ENCODE data around the gene RTBDN. TPM values are rescaled to one million over a fixed set of nuclear protein-coding genes. Genes with fewer than 3 reads are reported as not detected.

Gene RTBDN
- polyA plus RNA-seq, 3 donors, result 0.10 to 0.46 TPM; not detected in 1

Other genes with a start within 250 kb of the RTBDN start
- under 1 TPM; 0.45 to 0.55 (median 0.51) TPM for gene ZNF490, start 223.8 kb downstream of the RTBDN start, polyA plus RNA-seq
- 1 to 10 TPM; 4.0 to 7.6 (median 4.4) TPM for gene ZNF791, start 223.7 kb downstream of the RTBDN start, polyA plus RNA-seq
- 10 to 100 TPM; 26.7 to 68.3 (median 44.5) TPM for gene MAN2B1, start 167.8 kb downstream of the RTBDN start, polyA plus RNA-seq
- 10 to 100 TPM; 11.0 to 16.3 (median 11.8) TPM for gene WDR83, start 167.8 kb downstream of the RTBDN start, polyA plus RNA-seq
- 10 to 100 TPM; 55.8 to 69.6 (median 68.3) TPM for gene DHPS, start 152.7 kb downstream of the RTBDN start, polyA plus RNA-seq
- not detected for gene GNG14, start 146.6 kb downstream of the RTBDN start, polyA plus RNA-seq
- 1 to 10 TPM; 3.9 to 7.4 (median 6.6) TPM for gene FBXW9, start 137.9 kb downstream of the RTBDN start, polyA plus RNA-seq
- 10 to 100 TPM; 14.3 to 36.9 (median 21.9) TPM for gene TNPO2, start 110.6 kb downstream of the RTBDN start, polyA plus RNA-seq
- 100 to 1,000 TPM; 143 to 267 (median 219) TPM for gene TRIR, start 99.9 kb downstream of the RTBDN start, polyA plus RNA-seq
- gene GET3, start 97.1 kb downstream of the RTBDN start, polyA plus RNA-seq, result 10 to 100 TPM; 50.9 to 94.1 (median 93.1) TPM
- under 1 TPM in 1 of 3 donors, not detected in 2; 0.07 TPM for gene BEST2, start 82.8 kb downstream of the RTBDN start, polyA plus RNA-seq
- 100 to 1,000 TPM in 1 of 3 donors, 10 to 100 TPM in 2; 41.1 to 210 (median 57.2) TPM for gene HOOK2, start 59.0 kb downstream of the RTBDN start, polyA plus RNA-seq
- gene JUNB, start 43.1 kb downstream of the RTBDN start, polyA plus RNA-seq, result 1,000 to 10,000 TPM in 2 of 3 donors, 100 to 1,000 TPM in 1; 120 to 1,553 (median 1,136) TPM
- gene PRDX2, start 32.8 kb downstream of the RTBDN start, polyA plus RNA-seq, result 100 to 1,000 TPM; 159 to 386 (median 207) TPM
- 1 to 10 TPM in 1 of 3 donors, under 1 TPM in 2; 0.38 to 1.8 (median 0.52) TPM for gene THSD8, start 32.5 kb downstream of the RTBDN start, polyA plus RNA-seq
- gene RNASEH2A, start 28.0 kb downstream of the RTBDN start, polyA plus RNA-seq, result 1 to 10 TPM; 3.3 to 6.4 (median 5.6) TPM
- gene MAST1, start 3.9 kb upstream of the RTBDN start, polyA plus RNA-seq, result 1 to 10 TPM in 1 of 3 donors, under 1 TPM in 1, not detected in 1; 0.18 to 2.3 TPM
- gene DNASE2, start 46.9 kb upstream of the RTBDN start, polyA plus RNA-seq, result 10 to 100 TPM; 15.6 to 29.0 (median 28.1) TPM
- under 1 TPM in 2 of 3 donors, not detected in 1; 0.04 to 0.07 TPM for gene KLF1, start 52.6 kb upstream of the RTBDN start, polyA plus RNA-seq
- gene GCDH, start 56.6 kb upstream of the RTBDN start, polyA plus RNA-seq, result 10 to 100 TPM; 27.2 to 73.8 (median 27.3) TPM
- gene SYCE2, start 84.7 kb upstream of the RTBDN start, polyA plus RNA-seq, result 1 to 10 TPM in 1 of 3 donors, under 1 TPM in 1, not detected in 1; 0.05 to 1.2 TPM
- gene FARSA, start 99.1 kb upstream of the RTBDN start, polyA plus RNA-seq, result 10 to 100 TPM; 34.0 to 47.6 (median 35.0) TPM
- 100 to 1,000 TPM; 215 to 433 (median 312) TPM for gene CALR, start 104.0 kb upstream of the RTBDN start, polyA plus RNA-seq
- 100 to 1,000 TPM in 2 of 3 donors, 10 to 100 TPM in 1; 58.1 to 159 (median 133) TPM for gene RAD23A, start 111.3 kb upstream of the RTBDN start, polyA plus RNA-seq
- gene GADD45GIP1, start 122.6 kb upstream of the RTBDN start, polyA plus RNA-seq, result 10 to 100 TPM; 34.2 to 51.5 (median 38.2) TPM
- under 1 TPM; 0.04 to 0.11 (median 0.05) TPM for gene DAND5, start 135.0 kb upstream of the RTBDN start, polyA plus RNA-seq
- 10 to 100 TPM; 12.3 to 88.6 (median 77.6) TPM for gene NFIX, start 160.9 kb upstream of the RTBDN start, polyA plus RNA-seq